Measurements from ENCODE around the gene CHRNA4. TPM values are rescaled to one million over a fixed set of nuclear protein-coding genes. Genes with fewer than 3 reads are reported as not detected.

Gene CHRNA4
- total and polyA plus RNA-seq, 9 of the 15 experiments (the other 6 are each of a cell fraction or from before 2014, with no cell fraction given), result not detected

- no peaks in the 10 kb centered on the region for H3K9me1 ChIP-seq (ENCODE audit: control insufficient read depth, insufficient read depth, low read length)
- no peak for ATAC-seq
- ChIA-PET POLR2A (no interaction called here), CTCF (ENCODE audit: low intra/inter-chr PET ratio) (no interaction called here)
- intact Hi-C loops (cut with micrococcal nuclease), result no loop called here
- H3K9ac ChIP-seq (ENCODE audit: insufficient read depth in 1 of 2, low read depth in 2 of 2, low read length in 2 of 2), result no peak overlapping the region
- H3K4me2 ChIP-seq (ENCODE audit: insufficient read depth, low read length), result no peak overlapping the region
- no peaks in the 10 kb centered on the region for H3K9me3 ChIP-seq (replicated peaks; ENCODE audit: control insufficient read depth, insufficient read depth, low read depth, low read length)
- H3K4me3 ChIP-seq, result no peak overlapping the region
- WGBS (ENCODE audit: insufficient coverage, low coverage, missing lambda C conversion rate), result 24% methylated on average over 15 of the region's 15 CpGs
- H4K20me1 ChIP-seq (replicated peaks; ENCODE audit: control insufficient read depth, insufficient read depth, low read length), result no peaks in the 10 kb centered on the region
- BruUV-seq (replicated peaks), result no TSS peak
- in situ Hi-C loops (cut with MboI), result no loop called here
- no peak overlapping the region for H3K27ac ChIP-seq (ENCODE audit: extremely low read depth, low read depth, low read length)
- H3K4me1 ChIP-seq (replicated peaks in 1 of 2; ENCODE audit: control insufficient read depth in 2 of 2, insufficient read depth in 2 of 2, low read length in 2 of 2), result peaks cover 0 to 31% of the 10 kb centered on the region in 2 experiments; a peak in 1 of 5 replicates
- H2AFZ ChIP-seq (ENCODE audit: low read depth, low read length), result 0 out of 2 replicates have a peak overlapping the region, but pooled peaks have one; percentile 30
- no peaks in the 10 kb centered on the region for H3K36me3 ChIP-seq (ENCODE audit: control insufficient read depth, insufficient read depth, low read length)
- DNase-seq (ENCODE audit: extremely low read depth in 1 of 4, low spot score in 3 of 4), result no peak
- no peak for FAIRE-seq
- H3K27me3 ChIP-seq (ENCODE audit: control insufficient read depth in 2 of 2, insufficient read depth in 2 of 2, low read length in 2 of 2), result peaks cover 15 to 18% of the 10 kb centered on the region in 2 experiments; a peak in 4 of 5 replicates
- no peaks in the 10 kb centered on the region for H3K79me2 ChIP-seq (ENCODE audit: control insufficient read depth, insufficient read depth, low read length)
- TF ChIP-seq ZBTB40 (IDR thresholded peaks at IDR 0.05) (peak; percentile 83), ZBTB40 (CRISPR knock-in tag; IDR thresholded peaks at IDR 0.05) (no peak), ZNF785 (CRISPR knock-in tag; IDR thresholded peaks at IDR 0.05) (no peak), MAFG (tag; conservative IDR thresholded peaks at IDR 0.05) (no peak), UBTF (IDR thresholded peaks at IDR 0.05; ENCODE audit: borderline replicate concordance in 1 of 2, low read depth in 2 of 2, low read length in 2 of 2) (no peak), ASH1L (IDR thresholded peaks at IDR 0.05; ENCODE audit: borderline replicate concordance, low read depth, partially characterized antibody) (no peak), SIX5 (IDR thresholded peaks at IDR 0.05; ENCODE audit: borderline replicate concordance in 1 of 2, insufficient read depth in 1 of 2, low read depth in 1 of 2, low read length in 2 of 2) (no peak), ZNF212 (CRISPR knock-in tag; IDR thresholded peaks at IDR 0.05) (no peak), ELF1 (tag; IDR thresholded peaks at IDR 0.05) (peak; percentile 73), NBN (IDR thresholded peaks at IDR 0.05; ENCODE audit: low read depth) (no peak)
Observed at GRCh38 chr20:63326314-63327230, 34.6 kb downstream of the CHRNA4 start.

Data from K562 (cell line).